ENCODE data around the gene KIF5C.

KIF5C gene

DNA sequence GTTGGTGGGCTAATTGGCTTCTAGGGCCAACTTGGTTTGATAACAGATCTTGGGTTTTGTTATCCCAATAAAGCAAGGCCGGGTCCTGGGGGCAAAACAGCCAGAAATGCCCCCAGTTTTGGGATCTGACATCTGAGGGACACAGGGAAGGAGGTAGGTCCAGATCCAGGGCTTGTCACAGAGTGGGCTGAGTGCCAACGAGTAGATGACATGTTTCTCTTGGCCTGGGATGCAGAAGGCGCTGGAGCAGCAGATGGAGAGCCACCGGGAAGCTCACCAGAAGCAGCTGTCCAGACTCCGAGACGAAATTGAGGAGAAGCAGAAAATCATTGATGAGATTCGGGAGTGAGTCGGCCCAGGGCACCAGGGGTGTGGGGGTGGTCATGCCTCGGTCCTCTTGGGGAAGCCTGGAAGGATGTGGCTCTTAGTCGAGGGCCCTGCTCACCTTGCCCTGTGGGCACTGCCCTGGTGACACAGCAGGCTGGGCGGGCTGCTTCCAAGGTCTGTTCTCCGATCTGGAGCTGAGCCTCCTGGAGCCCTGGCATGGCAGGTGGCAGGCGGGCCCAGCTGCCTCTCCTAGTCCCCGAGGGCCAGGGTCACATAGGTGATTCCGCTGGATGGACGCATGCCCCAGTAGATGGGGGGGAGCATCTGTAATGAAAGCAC, 123.3 kb downstream of the KIF5C start:
- TF ChIP-seq, protein P1, sequence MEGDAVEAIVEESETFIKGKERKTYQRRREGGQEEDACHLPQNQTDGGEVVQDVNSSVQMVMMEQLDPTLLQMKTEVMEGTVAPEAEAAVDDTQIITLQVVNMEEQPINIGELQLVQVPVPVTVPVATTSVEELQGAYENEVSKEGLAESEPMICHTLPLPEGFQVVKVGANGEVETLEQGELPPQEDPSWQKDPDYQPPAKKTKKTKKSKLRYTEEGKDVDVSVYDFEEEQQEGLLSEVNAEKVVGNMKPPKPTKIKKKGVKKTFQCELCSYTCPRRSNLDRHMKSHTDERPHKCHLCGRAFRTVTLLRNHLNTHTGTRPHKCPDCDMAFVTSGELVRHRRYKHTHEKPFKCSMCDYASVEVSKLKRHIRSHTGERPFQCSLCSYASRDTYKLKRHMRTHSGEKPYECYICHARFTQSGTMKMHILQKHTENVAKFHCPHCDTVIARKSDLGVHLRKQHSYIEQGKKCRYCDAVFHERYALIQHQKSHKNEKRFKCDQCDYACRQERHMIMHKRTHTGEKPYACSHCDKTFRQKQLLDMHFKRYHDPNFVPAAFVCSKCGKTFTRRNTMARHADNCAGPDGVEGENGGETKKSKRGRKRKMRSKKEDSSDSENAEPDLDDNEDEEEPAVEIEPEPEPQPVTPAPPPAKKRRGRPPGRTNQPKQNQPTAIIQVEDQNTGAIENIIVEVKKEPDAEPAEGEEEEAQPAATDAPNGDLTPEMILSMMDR (IDR thresholded peaks at IDR 0.05), result no peak
- Histone ChIP-seq H3K27ac (no peak overlapping the region), H3K4me1 (ENCODE audit: control insufficient read depth in 1 of 2, insufficient read depth in 1 of 2, low read depth in 1 of 2, low read length in 1 of 2) (no peaks in the 10 kb centered on the region)

DNA sequence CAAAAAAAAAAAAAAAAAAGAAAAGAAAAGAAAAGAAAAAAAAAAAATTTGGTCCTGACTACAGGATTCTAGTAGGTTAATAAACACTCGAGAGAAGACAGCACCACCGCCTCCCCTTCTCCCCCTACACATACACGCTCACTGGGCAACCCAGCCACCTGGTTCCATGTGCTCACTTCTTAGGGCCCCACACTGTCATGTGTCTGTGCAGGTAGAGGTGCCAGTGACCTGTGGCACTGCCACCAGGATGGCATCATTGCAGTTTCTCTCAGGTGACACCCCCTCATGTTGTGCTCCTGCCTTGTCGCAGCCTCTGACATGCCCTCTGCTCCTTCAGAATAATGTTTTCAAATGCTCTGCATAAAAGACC, 123.8 kb downstream of the KIF5C start:
- Histone ChIP-seq H3K36me3 (no peaks in the 10 kb centered on the region), H3K27me3 (peaks cover 37% of the 10 kb centered on the region), H3K27ac (no peak overlapping the region), H3K4me3 (ENCODE audit: low read depth in 1 of 2, low read length in 1 of 2) (no peak overlapping the region), H3K4me1 (ENCODE audit: control insufficient read depth in 1 of 2, insufficient read depth in 1 of 2, low read depth in 1 of 2, low read length in 1 of 2) (no peaks in the 10 kb centered on the region), H3K9me3 (no peaks in the 10 kb centered on the region)
- TF ChIP-seq, protein P1 (IDR thresholded peaks at IDR 0.05), result no peak

More for the DNA sequence above, 123.3 kb downstream of the KIF5C start:
- Histone ChIP-seq H3K9me3 (no peaks in the 10 kb centered on the region), H3K36me3 (no peaks in the 10 kb centered on the region), H3K27me3 (peaks cover 37% of the 10 kb centered on the region), H3K4me3 (ENCODE audit: low read depth in 1 of 2, low read length in 1 of 2) (no peak overlapping the region)

DNA sequence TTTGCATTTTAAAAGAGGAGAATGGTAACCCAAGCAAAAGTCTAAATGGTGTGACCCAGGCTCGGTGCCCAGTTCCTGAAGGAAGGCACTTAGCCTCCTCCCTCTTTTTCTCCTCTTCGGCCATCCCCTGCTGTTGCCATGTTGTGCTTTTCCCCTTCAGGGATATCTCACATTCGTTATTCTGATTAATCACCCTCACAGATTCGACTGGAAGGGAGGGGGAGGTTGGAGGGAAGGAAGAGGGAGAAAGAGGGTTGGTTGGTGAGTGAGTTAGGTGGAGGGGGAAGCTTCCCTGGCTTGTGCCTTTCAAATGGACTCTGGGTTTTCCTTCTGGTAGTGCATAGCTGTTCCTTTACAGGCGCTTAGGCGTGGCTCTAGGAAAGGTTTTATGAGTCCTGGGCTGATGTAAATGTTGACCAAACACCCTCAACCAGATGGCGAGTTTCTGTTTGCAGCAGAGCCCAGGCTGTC, 124.5 kb downstream of the KIF5C start:
- no peak overlapping the region for H3K4me3 ChIP-seq (ENCODE audit: low read depth in 1 of 2, low read length in 1 of 2)
- TF ChIP-seq, protein P1 (IDR thresholded peaks at IDR 0.05), result no peak
- no peaks in the 10 kb centered on the region for H3K4me1 ChIP-seq (ENCODE audit: control insufficient read depth in 1 of 2, insufficient read depth in 1 of 2, low read depth in 1 of 2, low read length in 1 of 2)
- peaks cover 37% of the 10 kb centered on the region for H3K27me3 ChIP-seq
- H3K36me3 ChIP-seq, result no peaks in the 10 kb centered on the region
- H3K27ac ChIP-seq, result no peak overlapping the region
- no peaks in the 10 kb centered on the region for H3K9me3 ChIP-seq

- H3K9me3 ChIP-seq, result no peaks in the 10 kb centered on the region
- no peak overlapping the region for H3K4me3 ChIP-seq (ENCODE audit: low read depth in 1 of 2, low read length in 1 of 2)
- no peaks in the 10 kb centered on the region for H3K36me3 ChIP-seq
- H3K27ac ChIP-seq, result no peak overlapping the region
- TF ChIP-seq, protein P1 (IDR thresholded peaks at IDR 0.05), result no peak
- H3K4me1 ChIP-seq (ENCODE audit: control insufficient read depth in 1 of 2, insufficient read depth in 1 of 2, low read depth in 1 of 2, low read length in 1 of 2), result no peaks in the 10 kb centered on the region
- peaks cover 32% of the 10 kb centered on the region for H3K27me3 ChIP-seq
Measured at GRCh38 chr2:149000158-149000938, 125.3 kb downstream of the KIF5C start.

DNA sequence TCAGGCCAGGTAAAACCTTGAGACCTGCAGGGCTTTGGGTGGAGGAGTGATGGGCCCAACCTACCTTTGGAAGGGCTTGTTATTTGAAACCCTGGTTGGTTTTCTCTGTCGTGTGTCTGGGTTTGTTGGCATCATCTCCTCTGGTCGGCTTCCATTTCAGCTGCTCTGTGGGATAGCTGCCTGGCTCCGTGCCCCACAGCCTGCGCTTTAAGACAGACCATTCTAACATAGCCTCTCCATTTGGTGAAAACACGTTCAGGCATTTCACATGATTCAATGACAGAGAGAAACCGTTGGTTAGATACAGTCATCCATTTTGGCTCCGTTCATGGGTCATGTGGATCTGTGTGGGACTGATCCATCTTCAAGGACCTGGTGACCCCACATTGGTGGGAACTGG, 126.5 kb downstream of the KIF5C start:
- Histone ChIP-seq H3K4me3 (ENCODE audit: low read depth in 1 of 2, low read length in 1 of 2) (no peak overlapping the region), H3K27me3 (peaks cover 32% of the 10 kb centered on the region), H3K27ac (no peak overlapping the region), H3K36me3 (no peaks in the 10 kb centered on the region), H3K4me1 (ENCODE audit: control insufficient read depth in 1 of 2, insufficient read depth in 1 of 2, low read depth in 1 of 2, low read length in 1 of 2) (no peaks in the 10 kb centered on the region), H3K9me3 (no peaks in the 10 kb centered on the region)
- TF ChIP-seq, protein P1 (IDR thresholded peaks at IDR 0.05), result no peak

Data from neutrophil (primary cell).